AG04449 (cell line): ENCODE data around the gene NACC1.
A peak's percentile ranks its signal among the peaks of the same experiment; 100 is the strongest.

Experiments used
- CTCF ChIA-PET: fragments of 350-600 bp; formaldehyde crosslinking; extraction: SDS; loops from one replicate; lab custom pipeline; 2021; ENCODE audit warnings: antibody characterized with exemption; lab: Yijun Ruan, JAX
- POLR2A ChIA-PET: fragments of 400-600, 350-600 bp; formaldehyde crosslinking; extraction: SDS; loops from one replicate; lab custom pipeline; 2020; ENCODE audit warnings: antibody characterized with exemption, inconsistent platforms; lab: Yijun Ruan, JAX
- DNase-seq: peaks from one replicate; pipeline ENCODE4 v3.0.0-alpha.2; 2010; ENCODE audit warnings: low read depth, low spot score
- H3K4me3 ChIP-seq: 2 replicates; pipeline ENCODE4 v1.5.1; 2011; ENCODE audit warnings: low read depth, mild to moderate bottlenecking, control low read depth, low read length
- TF ChIP-seq, protein P1 (sequence below): IDR thresholded peaks from one replicate; pipeline ENCODE4 v1.5.1; 2011; ENCODE audit warnings: mild to moderate bottlenecking, moderate library complexity, low read length, control low read depth, inconsistent platforms; ENCODE audit not compliant: insufficient read depth; ENCODE audit errors: missing control alignments

The NACC1 gene

DNA sequence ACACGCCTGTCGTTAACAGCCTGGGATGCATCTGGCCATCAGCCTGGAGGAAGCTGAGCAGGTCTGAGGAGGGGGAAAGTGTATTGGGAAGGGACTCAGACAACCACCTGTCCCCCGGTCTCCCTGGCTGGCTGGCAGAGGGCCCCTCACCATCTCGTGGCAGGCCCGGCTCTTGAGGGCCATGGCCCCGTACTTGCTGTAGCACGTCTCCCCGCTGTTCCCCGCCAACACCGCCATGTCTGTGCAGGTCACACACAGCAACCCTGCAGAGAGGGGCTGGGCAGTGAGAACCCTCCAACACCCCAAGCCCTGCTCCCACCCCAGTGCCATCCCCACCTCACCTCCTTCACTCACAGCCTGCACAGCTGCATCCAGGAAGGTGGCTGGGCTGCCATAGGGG is 5.5 kb upstream of the NACC1 start:
- TF ChIP-seq, protein P1, sequence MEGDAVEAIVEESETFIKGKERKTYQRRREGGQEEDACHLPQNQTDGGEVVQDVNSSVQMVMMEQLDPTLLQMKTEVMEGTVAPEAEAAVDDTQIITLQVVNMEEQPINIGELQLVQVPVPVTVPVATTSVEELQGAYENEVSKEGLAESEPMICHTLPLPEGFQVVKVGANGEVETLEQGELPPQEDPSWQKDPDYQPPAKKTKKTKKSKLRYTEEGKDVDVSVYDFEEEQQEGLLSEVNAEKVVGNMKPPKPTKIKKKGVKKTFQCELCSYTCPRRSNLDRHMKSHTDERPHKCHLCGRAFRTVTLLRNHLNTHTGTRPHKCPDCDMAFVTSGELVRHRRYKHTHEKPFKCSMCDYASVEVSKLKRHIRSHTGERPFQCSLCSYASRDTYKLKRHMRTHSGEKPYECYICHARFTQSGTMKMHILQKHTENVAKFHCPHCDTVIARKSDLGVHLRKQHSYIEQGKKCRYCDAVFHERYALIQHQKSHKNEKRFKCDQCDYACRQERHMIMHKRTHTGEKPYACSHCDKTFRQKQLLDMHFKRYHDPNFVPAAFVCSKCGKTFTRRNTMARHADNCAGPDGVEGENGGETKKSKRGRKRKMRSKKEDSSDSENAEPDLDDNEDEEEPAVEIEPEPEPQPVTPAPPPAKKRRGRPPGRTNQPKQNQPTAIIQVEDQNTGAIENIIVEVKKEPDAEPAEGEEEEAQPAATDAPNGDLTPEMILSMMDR, result no peak
- CTCF ChIA-PET, result no interaction called here
- H3K4me3 ChIP-seq, result no peak overlapping the region
- no peak for DNase-seq
- POLR2A ChIA-PET, result no interaction called here

DNA sequence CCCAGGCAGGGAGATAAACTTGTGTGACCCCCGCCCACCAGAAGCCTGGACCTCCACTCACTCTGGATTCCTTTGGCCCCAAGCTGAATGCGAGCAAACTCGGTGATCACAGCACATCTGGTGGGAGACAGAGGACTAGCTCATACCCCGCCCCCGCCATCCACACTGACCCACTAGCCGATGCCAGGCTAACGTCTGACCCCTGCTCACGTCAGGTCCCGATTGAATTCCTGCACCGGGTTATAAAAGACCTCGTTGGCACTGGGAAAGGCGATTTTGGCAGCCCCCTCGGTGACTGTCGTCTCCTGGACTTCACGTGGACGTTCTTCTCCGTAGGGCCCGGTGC is 2.2 kb upstream of the NACC1 start:
- peak overlapping the region; percentile 99 for H3K4me3 ChIP-seq
- ChIA-PET POLR2A (no interaction called here), CTCF (interaction anchor here (0.8 to 2.1 kb wide), 7 partner anchors 11 to 147 kb away, joined by 3 to 7 read pairs (median 4); partner anchors contain the start of genes IER2, LYL1 and STX10)
- TF ChIP-seq, protein P1, result no peak
- DNase-seq, result no peak

- DNase-seq, result peak; percentile 55
- peak within 1 kb of the TSS; percentile 99 for H3K4me3 ChIP-seq
- TF ChIP-seq, protein P1, result no peak
- ChIA-PET CTCF (interaction anchor here (1.2 to 2.1 kb wide), 4 partner anchors 12 to 151 kb away, joined by 3 to 6 read pairs (median 6); no protein-coding TSS in a partner anchor), POLR2A (interaction anchor here (1.7 to 2.2 kb wide), 2 partner anchors 36 to 38 kb away, joined by 9 to 13 read pairs; no protein-coding TSS in a partner anchor)
Observed at GRCh38 chr19:13116282-13117175, 1.5 kb upstream of the NACC1 start, which contains the start of gene TRMT1. TSS of gene TRMT1 (minus strand) at chr19:13116740. CDS start at chr19:13116399, 341 bp downstream.

- POLR2A ChIA-PET, result interaction anchor here (1.7 to 2.2 kb wide), 3 partner anchors 15 to 38 kb away, joined by 7 to 13 read pairs (median 9); no protein-coding TSS in a partner anchor
Observed at GRCh38 chr19:13117176-13117771, 790 bp upstream of the NACC1 start.

GRCh38 chr19:13118424-13119193 is 545 bp downstream of the NACC1 start:
- no peak for DNase-seq
- H3K4me3 ChIP-seq, result peak overlapping the region; percentile 91
- CTCF ChIA-PET, result interaction anchor here (0.8 to 2.4 kb wide), 11 partner anchors 10 to 153 kb away, joined by 3 to 10 read pairs (median 4); partner anchors contain the start of genes IER2 and STX10
- POLR2A ChIA-PET, result interaction anchor here (0.6 to 2.6 kb wide), 6 partner anchors 14 to 281 kb away, joined by 3 to 13 read pairs (median 9); partner anchors contain the start of genes IER2 and STX10
- TF ChIP-seq, protein P1, result no peak

More at GRCh38 chr19:13117176-13117771, 790 bp upstream of the NACC1 start:
- no peak for DNase-seq
- CTCF ChIA-PET, result interaction anchor here (0.7 to 1.5 kb wide), 7 partner anchors 12 to 152 kb away, joined by 3 to 6 read pairs (median 4); partner anchors contain the start of genes IER2 and STX10
- TF ChIP-seq, protein P1, result no peak
- peak overlapping the region; percentile 99 for H3K4me3 ChIP-seq
